Stimulated activated naive CD4-positive, alpha-beta T cell treated with Interleukin-2 at 50 U/mL for 16 hours (primary cell): ENCODE data around the gene MKLN1.
"Not testable (repeated sequence)": the region's sequence is repeated elsewhere in the genome, so short reads cannot be mapped to it uniquely, and the experiment has no call there.

ENCODE experiments used
- DNase-seq: peaks from one replicate; lab custom pipeline; 2025; lab: John Stamatoyannopoulos, UW

MKLN1 gene

GRCh38 chr7:131401194-131401593 lies 73.5 kb downstream of the MKLN1 start:
- no peak for DNase-seq

DNA sequence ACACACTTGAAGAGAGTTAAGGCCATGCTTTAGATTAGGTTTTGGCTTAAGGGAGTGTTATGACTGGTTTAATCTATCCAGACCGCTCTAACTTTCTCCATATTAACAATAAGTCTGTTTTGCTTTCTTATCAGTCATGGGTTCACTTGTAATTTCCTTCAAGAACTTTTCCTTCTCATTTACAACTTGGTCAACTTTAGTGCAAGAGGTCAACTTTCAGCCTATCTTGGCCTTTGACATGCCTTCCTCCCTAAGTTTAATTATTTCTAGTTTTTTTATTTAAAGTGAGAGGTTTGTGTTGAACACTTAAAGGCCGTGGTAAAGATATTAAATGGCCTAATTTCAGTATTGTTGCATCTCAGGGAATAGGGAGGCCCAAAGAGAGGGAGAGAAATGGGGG lies 75.6 kb downstream of the MKLN1 start:
- no peak for DNase-seq

GRCh38 chr7:131404226-131404911 lies 76.7 kb downstream of the MKLN1 start:
- no peak for DNase-seq

DNA sequence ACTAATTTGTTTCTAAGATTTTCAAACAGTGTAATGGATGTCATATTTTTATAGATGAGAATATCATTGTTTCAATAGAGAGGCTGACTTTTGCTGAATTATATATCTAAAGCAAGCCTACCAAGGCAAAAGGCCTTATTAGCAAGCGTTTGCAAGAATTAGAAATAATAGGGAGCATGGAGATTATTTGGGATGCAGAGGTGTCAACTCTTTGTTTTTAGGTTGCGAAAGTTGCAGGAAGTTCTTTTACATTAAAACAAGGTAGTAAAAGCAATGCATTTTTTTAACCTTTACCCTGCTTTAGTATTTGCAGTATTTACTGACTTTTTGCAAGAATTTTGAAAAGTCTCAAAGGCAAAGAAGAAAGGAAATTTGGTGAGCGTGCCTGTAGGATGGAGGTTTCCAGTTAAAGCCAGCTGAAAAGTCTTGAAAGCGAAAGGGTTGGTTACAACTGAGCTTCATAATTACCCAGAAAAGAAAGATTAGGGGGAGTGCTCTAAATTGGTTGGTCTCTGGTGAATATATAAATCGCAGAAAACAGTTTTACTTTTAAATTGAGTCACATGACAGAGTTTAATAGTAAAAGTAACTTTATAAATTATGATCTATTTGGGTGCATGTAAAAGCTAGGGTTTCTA lies 81.6 kb downstream of the MKLN1 start:
- DNase-seq, result no peak

DNA sequence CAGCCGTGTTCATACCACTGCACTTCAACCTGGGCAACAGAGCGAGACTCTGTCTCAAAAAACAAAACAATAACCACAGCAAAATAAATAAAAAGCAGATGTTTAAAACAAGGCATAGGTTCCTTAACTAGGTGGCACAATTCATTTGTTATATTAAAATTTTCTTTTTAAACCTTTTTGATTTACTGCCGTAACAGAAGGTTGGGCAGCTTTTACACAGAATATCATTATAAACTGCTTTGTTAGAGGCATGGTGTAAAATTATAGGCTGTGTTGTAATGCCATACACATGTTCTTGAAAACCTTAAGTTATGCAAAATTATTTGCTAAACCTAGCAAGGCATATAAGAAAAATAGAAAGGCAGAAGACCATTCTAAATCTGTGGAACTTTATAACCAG lies 84.4 kb downstream of the MKLN1 start:
- DNase-seq, result no peak

DNA sequence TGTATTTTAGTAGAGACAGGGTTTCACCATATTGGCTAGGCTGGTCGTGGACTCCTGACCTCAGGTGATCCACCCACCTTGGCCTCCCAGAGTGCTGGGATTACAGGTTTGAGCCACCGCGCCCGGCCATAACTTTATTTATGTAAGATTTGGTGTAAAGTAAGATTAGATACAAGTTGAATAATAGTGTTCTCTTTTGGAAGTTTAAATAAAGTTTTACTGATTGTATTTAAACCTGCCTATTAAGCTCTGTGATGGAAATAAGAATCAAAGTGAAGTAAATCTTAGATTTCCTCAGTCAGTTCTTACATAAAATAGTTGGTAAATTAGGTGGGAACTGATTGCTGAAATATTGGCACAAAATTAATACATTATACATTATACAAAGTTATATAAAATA lies 86.0 kb downstream of the MKLN1 start:
- no peak for DNase-seq

GRCh38 chr7:131424219-131424822 lies 96.6 kb downstream of the MKLN1 start:
- DNase-seq, result no peak

GRCh38 chr7:131425992-131426391 lies 98.3 kb downstream of the MKLN1 start:
- no peak for DNase-seq

DNA sequence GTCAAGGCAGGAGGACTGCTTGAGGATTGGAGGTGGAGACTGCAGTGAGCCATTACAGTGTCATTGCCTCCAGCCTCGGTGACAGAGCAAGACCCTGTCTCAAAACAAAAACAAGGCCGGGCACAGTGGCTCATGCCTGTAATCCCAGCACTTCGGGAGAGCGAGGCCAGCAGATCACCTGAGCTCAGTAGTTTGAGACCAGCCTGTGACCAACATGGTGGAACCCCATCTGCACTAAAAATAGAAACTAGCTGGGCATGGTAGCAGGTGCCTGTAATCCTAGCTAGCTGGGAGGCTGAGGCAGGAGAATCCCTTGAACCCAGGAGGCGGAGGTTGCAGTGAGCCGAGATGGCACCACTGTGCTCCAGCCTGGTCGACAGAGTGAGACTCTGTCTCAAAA lies 103.2 kb downstream of the MKLN1 start:
- not testable (repeated sequence) for DNase-seq

GRCh38 chr7:131431289-131431688 lies 103.6 kb downstream of the MKLN1 start:
- no peak for DNase-seq

- no peak for DNase-seq
These were observed 104.1 kb downstream of the MKLN1 start for GRCh38 chr7:131431756-131432155.

GRCh38 chr7:131436384-131436783 lies 108.7 kb downstream of the MKLN1 start:
- no peak for DNase-seq

- DNase-seq, result no peak
These were observed 111.3 kb downstream of the MKLN1 start for GRCh38 chr7:131438969-131439368.

DNA sequence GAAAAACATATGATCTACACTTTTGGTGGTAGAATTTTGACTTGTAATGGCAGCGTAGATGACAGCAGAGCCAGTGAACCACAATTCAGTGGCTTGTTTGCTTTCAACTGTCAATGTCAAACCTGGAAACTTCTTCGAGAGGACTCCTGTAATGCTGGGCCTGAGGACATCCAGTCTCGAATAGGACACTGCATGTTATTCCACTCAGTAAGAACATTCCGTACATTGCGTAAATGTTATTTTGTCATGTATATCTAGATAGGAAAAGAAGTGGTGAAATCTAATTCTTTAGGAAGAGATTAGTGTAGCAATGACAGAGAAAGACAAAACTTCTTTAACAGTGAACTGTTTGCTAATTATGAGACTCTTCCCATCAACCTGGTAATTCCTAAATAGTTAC lies 115.8 kb downstream of the MKLN1 start:
- no peak for DNase-seq

GRCh38 chr7:131444683-131445082 lies 117.0 kb downstream of the MKLN1 start:
- no peak for DNase-seq

GRCh38 chr7:131449373-131449902 lies 121.8 kb downstream of the MKLN1 start:
- no peak for DNase-seq

- DNase-seq, result no peak
These were observed 126.8 kb downstream of the MKLN1 start for GRCh38 chr7:131454498-131454897.

DNA sequence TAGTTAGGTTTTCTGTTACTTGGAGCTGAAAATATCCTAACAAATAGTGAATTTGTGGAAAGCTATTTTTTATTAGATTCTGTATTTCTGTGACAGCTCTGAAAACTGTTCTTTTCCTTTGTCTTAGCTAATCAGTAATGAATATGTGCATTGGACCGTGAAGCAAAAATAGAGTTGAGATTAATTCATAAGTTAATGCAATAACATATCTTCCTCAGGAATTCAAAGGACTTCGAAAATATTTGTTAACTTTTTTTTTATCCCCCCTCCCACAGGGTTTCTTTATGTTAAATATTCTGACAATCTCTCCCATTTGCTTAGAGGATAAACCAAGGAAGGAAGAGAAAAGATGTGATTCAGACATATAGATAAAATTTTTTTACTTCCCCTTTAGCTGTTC lies 127.3 kb downstream of the MKLN1 start:
- DNase-seq, result no peak

- DNase-seq, result no peak
These were observed 127.9 kb downstream of the MKLN1 start for GRCh38 chr7:131455546-131455945.

DNA sequence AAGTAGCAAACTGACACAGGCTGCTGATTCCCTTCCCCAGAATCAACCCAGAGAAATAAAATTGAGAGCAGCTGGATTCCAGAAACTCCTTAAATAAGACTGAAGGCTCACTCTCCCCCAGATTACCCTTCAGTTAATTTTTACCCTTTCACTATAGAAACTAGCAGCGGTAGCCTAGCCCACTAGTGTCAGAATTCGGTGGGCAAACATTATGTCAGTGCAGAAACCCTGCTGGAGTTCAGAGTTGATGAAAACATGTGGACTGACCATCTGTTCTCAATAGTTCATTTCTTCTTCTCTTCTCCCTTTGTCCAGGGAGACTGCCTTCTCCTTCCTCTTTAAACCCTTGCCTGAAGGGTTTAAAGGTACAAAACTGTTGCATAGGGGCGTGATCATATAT lies 128.7 kb downstream of the MKLN1 start:
- no peak for DNase-seq

- no peak for DNase-seq
These were observed 131.6 kb downstream of the MKLN1 start for GRCh38 chr7:131459256-131459655.

- DNase-seq, result no peak
These were observed 134.4 kb downstream of the MKLN1 start for GRCh38 chr7:131462059-131462458.

DNA sequence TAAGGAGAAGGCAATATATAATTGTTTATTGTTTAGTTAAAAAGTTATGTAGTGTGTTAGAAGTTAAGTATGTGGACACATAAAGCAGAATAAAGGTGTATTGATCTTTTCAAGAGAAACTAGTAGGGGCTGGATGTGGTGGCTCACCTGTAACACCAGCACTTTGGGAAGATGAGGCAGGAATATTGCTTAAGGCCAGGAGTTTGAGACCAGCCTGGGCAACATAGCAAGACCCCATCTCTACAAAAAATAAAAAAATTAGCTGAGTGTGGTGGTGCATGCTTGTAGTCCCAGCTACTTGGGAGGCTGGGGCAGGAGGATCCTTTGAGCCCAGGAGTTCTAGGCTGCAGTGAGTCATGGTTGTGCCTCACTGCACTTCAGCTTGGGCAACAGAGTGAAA lies 135.0 kb downstream of the MKLN1 start:
- not testable (repeated sequence) for DNase-seq
